ENCODE measurements around the gene HNF1B. TPM values are rescaled to one million over a fixed set of nuclear protein-coding genes. Genes with fewer than 3 reads are reported as not detected.

Gene HNF1B
- total RNA-seq, 1 experiment from 2014 or later: not detected

Other genes starting within 250 kb of the HNF1B start
- 7.6 and 12.2 TPM in 2 replicates for gene SYNRG, start 135.6 kb downstream of the HNF1B start, total RNA-seq (2014; rRNA removed)
- gene DDX52, start 101.6 kb downstream of the HNF1B start, total RNA-seq (2014; rRNA removed): 20.1 and 24.1 TPM in 2 replicates
- gene TBC1D3K, start 179.4 kb upstream of the HNF1B start, total RNA-seq (2014; rRNA removed): not detected in 2 replicates
- 7.7 and 9.7 TPM in 2 replicates for gene TBC1D3L, start 244.0 kb upstream of the HNF1B start, total RNA-seq (2014; rRNA removed)